ENCODE data around the gene GAB1.

DNA sequence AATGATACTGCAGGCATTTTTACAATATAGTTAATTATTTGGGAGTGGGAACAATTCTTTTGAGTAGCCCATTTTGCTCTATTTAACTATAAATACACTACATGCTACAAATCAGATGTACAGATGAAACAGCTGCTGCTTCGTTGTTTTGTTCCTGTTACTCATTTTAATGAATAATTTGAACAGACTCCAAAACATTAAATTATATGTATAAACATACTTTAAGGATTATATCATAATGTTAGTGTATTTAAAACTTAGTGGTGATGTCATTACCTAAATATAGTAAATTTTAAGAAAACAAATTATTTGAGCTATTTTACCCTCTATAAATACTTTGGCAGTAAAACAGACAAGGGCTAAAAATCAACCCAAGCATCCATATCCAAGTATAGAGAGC lies 60.7 kb downstream of the GAB1 start:
- TF ChIP-seq ZNF8 (CRISPR knock-in tag; IDR thresholded peaks at IDR 0.05) (no peak), PATZ1 (CRISPR knock-in tag; IDR thresholded peaks at IDR 0.05; ENCODE audit: borderline replicate concordance) (no peak), CSDC2 (CRISPR knock-in tag; IDR thresholded peaks at IDR 0.05) (no peak), ARNTL (CRISPR knock-in tag; IDR thresholded peaks at IDR 0.05; ENCODE audit: borderline replicate concordance, low read depth) (no peak), ZFP30 (CRISPR knock-in tag; IDR thresholded peaks at IDR 0.05) (no peak), POU6F1 (CRISPR knock-in tag; IDR thresholded peaks at IDR 0.05; ENCODE audit: borderline replicate concordance, low read depth) (no peak), ZNF565 (CRISPR knock-in tag; conservative IDR thresholded peaks at IDR 0.05; ENCODE audit: low read depth) (no peak)
